Measurements from ENCODE around the gene BCAP31.

DNA sequence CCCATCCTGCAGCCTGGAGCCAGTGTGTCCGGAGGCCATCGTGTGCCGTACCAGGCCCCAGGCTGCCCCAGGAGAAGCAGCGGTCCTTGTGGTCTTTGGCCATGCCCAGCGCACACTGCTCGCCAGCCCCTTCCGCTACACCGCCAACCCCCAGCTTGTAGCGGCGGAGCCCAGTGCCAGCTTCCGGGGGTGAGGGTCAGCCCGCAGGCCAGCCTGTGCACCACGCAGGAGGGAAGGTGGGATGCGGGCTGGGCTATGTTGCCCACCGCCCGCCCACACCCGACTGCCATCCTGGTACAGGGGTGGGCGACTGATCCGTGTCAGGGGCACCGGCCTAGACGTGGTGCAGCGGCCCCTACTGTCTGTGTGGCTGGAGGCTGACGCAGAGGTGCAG lies 49.0 kb upstream of the BCAP31 start:
- TF ChIP-seq CTCF (IDR thresholded peaks at IDR 0.05): no peak
- no peak for TF ChIP-seq POLR2A (IDR thresholded peaks at IDR 0.05)
